Testis (tissue), 2 donors: ENCODE data around the gene DLG2.

Source experiments
- POLR2A ChIP-seq: fragments of 450-650 bp; IDR thresholded peaks from one replicate; pipeline ENCODE4 v1.6.1; 2017; ENCODE audit warnings: antibody characterized with exemption, mild to moderate bottlenecking, moderate library complexity
- TF ChIP-seq, protein P1 (sequence below), 3 experiments: fragments of 450-650 bp in 2 of 3; fragments of 200-600 bp in 1 of 3; sonication (generic) in 1 of 3; IDR thresholded peaks; one replicate each; pipeline ENCODE4 v1.5.1; 2016 to 2019; ENCODE audit warnings: antibody characterized with exemption in 3 of 3, mild to moderate bottlenecking in 2 of 3, moderate library complexity in 1 of 3

DNA sequence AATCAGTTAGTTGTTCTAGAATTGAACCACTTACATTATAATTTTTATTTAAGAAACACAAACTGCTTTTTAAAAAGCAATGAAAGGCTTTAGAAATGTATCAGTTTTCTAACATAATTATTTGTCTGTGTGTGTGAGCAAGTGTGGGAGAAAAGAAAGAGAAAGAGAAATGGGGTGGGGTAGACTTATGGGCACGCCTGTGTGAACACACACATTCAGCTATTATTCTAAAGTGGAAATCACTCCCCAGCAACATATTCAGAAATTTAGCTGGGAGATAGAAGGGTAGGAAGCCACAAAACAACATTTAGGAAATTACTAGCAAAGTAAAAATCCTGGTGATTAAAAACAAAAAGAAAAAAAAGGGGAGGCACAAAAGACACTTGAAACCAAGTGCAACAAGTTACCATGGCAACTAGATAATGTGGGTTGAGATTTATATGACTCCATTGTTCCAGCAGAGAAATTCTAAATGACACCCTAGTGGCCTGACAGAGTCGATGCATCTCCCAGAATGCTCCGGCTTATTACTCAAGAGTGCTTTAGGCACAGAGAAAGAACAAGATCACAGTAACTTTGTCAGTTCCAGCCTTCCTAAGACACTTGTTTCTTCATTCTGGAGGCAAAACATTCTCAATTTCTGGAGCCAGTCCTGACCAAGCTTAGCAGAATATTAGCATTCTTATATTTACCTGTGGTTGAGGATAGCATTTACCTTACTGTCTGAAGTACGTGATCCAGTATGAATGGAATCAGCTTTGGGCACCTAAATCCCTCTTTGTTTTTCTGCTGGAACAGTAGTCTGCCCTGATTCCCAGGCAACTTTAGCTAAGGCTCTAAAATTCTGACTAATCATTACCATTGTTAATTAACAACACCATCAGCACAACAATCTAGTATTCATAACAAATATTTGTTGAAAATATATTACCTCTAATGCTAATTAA, 444.4 kb downstream of the DLG2 start:
- TF ChIP-seq, protein P1, sequence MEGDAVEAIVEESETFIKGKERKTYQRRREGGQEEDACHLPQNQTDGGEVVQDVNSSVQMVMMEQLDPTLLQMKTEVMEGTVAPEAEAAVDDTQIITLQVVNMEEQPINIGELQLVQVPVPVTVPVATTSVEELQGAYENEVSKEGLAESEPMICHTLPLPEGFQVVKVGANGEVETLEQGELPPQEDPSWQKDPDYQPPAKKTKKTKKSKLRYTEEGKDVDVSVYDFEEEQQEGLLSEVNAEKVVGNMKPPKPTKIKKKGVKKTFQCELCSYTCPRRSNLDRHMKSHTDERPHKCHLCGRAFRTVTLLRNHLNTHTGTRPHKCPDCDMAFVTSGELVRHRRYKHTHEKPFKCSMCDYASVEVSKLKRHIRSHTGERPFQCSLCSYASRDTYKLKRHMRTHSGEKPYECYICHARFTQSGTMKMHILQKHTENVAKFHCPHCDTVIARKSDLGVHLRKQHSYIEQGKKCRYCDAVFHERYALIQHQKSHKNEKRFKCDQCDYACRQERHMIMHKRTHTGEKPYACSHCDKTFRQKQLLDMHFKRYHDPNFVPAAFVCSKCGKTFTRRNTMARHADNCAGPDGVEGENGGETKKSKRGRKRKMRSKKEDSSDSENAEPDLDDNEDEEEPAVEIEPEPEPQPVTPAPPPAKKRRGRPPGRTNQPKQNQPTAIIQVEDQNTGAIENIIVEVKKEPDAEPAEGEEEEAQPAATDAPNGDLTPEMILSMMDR (IDR thresholded peaks at IDR 0.05), result peak; percentile 10 to 46 (median 36)
- TF ChIP-seq POLR2A, result no peak
